Neural progenitor cell (in vitro differentiated cells): ENCODE data around the gene HSP90AA1. TPM values are rescaled to one million over a fixed set of nuclear protein-coding genes. Genes with fewer than 3 reads are reported as not detected.

Experiments used
- DNase-seq: peaks from one replicate; pipeline ENCODE4 v3.0.0-alpha.2; 2016; ENCODE audit warnings: low spot score
- H2AFZ ChIP-seq: fragments of 200-600 bp; sonication (generic); replicated peaks from 2 replicates; pipeline ENCODE4 v1.6.1; 2016; ENCODE audit warnings: antibody characterized with exemption
- H3F3A ChIP-seq: fragments of 200-600 bp; sonication (generic); 2 replicates; pipeline ENCODE4 v1.6.1; 2016; ENCODE audit warnings: antibody characterized with exemption, low read depth
- H3K27ac ChIP-seq: fragments of 200-600 bp; sonication (generic); 2 replicates; pipeline ENCODE4 v1.5.1; 2016; ENCODE audit warnings: mild to moderate bottlenecking
- H3K27me3 ChIP-seq: fragments of 200-600 bp; sonication (generic); 2 replicates; pipeline ENCODE4 v1.6.1; 2016; ENCODE audit warnings: mild to moderate bottlenecking, moderate library complexity
- H3K36me3 ChIP-seq: fragments of 200-600 bp; sonication (generic); 2 replicates; pipeline ENCODE4 v1.5.1; 2016
- H3K4me1 ChIP-seq: fragments of 200-600 bp; sonication (generic); 2 replicates; pipeline ENCODE4 v1.6.1; 2016; ENCODE audit warnings: mixed run types
- H3K4me2 ChIP-seq: fragments of 200-600 bp; sonication (generic); 2 replicates; pipeline ENCODE4 v1.6.1; 2016
- H3K4me3 ChIP-seq: fragments of 200-600 bp; sonication (generic); 2 replicates; pipeline ENCODE4 v1.5.1; 2016
- H3K79me2 ChIP-seq: fragments of 200-600 bp; sonication (generic); 2 replicates; pipeline ENCODE4 v1.6.1; 2016; ENCODE audit warnings: low read depth
- H3K9ac ChIP-seq: fragments of 200-600 bp; sonication (generic); 2 replicates; pipeline ENCODE4 v1.6.1; 2016
- H3K9me3 ChIP-seq: fragments of 200-600 bp; sonication (generic); 2 replicates; pipeline ENCODE4 v1.5.1; 2016; ENCODE audit warnings: low read depth
- H4K20me1 ChIP-seq: fragments of 200-600 bp; sonication (generic); 2 replicates; pipeline ENCODE4 v1.6.1; 2016; ENCODE audit warnings: low read depth
- H3K27ac Mint-ChIP-seq: 3 replicates; pipeline ENCODE4 v1.8.0; 2021; ENCODE audit warnings: mixed read lengths
- H3K27me3 Mint-ChIP-seq: 2 replicates; pipeline ENCODE4 v1.8.0; 2022; ENCODE audit warnings: low read depth, mild to moderate bottlenecking, inconsistent platforms, moderate library complexity, mixed read lengths; ENCODE audit not compliant: insufficient read depth
- H3K36me3 Mint-ChIP-seq: 3 replicates; pipeline ENCODE4 v1.8.0; 2021; ENCODE audit warnings: mixed read lengths
- H3K4me1 Mint-ChIP-seq: 3 replicates; pipeline ENCODE4 v1.8.0; 2021; ENCODE audit warnings: mixed read lengths
- H3K4me3 Mint-ChIP-seq: 3 replicates; pipeline ENCODE4 v1.8.0; 2021; ENCODE audit warnings: mild to moderate bottlenecking, moderate library complexity, mixed read lengths
- H3K9me3 Mint-ChIP-seq: 3 replicates; pipeline ENCODE4 v1.8.0; 2020; ENCODE audit warnings: mixed read lengths
- EZH2 ChIP-seq: fragments of 200-600 bp; sonication (generic); IDR thresholded peaks from 2 replicates; pipeline ENCODE4 v1.6.1; 2017; ENCODE audit warnings: antibody characterized with exemption, mild to moderate bottlenecking, moderate library complexity
- EZH2phosphoT487 ChIP-seq: fragments of 200-600 bp; sonication (generic); IDR thresholded peaks from 2 replicates; pipeline ENCODE4 v1.6.1; 2017; ENCODE audit warnings: antibody characterized with exemption
- total RNA-seq: library from RNA; depleted of rRNA; stranded (reverse); fragments of >200 nt; gene quantifications from 2 replicates; pipeline ENCODE4 v1.2.3, GENCODE V29; 2015; ENCODE audit warnings: low replicate concordance
- TF ChIP-seq, protein P1 (sequence below): fragments of 200-600 bp; sonication (generic); IDR thresholded peaks from 2 replicates; pipeline ENCODE4 v1.5.1; 2017; ENCODE audit warnings: antibody characterized with exemption, mild to moderate bottlenecking

HSP90AA1 gene
- total RNA-seq, 1 donor from 2014 or later, result 746 TPM

DNA sequence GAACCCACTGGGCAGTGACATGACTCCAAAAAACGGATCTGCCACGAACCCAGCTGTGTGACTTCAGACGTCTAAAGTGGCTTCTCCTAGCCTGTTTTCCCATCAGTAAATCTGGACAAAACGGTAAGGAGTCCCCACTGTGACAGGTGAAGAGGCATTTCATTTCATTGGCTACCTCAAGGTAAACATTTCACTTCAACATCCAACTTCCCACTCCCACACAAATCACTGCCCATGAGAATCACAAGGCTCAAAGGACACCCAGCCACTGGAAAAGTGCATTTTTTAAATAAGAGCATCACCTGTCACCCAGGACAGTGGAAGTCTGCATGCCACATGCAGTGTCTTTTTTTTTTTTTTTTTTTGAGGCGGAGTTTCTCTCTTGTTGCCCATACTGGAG is 27.9 kb downstream of the HSP90AA1 start:
- Mint-ChIP-seq H3K27me3 (peaks cover 14% of the 10 kb centered on the region), H3K4me1 (peaks cover 26% of the 10 kb centered on the region), H3K27ac (no peak overlapping the region), H3K4me3 (no peak overlapping the region), H3K9me3 (no peaks in the 10 kb centered on the region), H3K36me3 (peaks cover 12% of the 10 kb centered on the region)
- peaks cover 6% of the 10 kb centered on the region for H3K4me1 ChIP-seq
- no peaks in the 10 kb centered on the region for H3K9me3 ChIP-seq
- H4K20me1 ChIP-seq, result no peaks in the 10 kb centered on the region
- no peak overlapping the region for H2AFZ ChIP-seq
- H3K27me3 ChIP-seq, result no peaks in the 10 kb centered on the region
- no peak overlapping the region for H3K27ac ChIP-seq
- H3K36me3 ChIP-seq, result no peaks in the 10 kb centered on the region
- no peak overlapping the region for H3K4me2 ChIP-seq
- peaks cover 40% of the 10 kb centered on the region for H3F3A ChIP-seq
- no peak overlapping the region for H3K4me3 ChIP-seq
- H3K9ac ChIP-seq, result no peak overlapping the region
- no peak for DNase-seq
- TF ChIP-seq EZH2 (no peak), EZH2phosphoT487 (no peak)
- TF ChIP-seq, protein P1, sequence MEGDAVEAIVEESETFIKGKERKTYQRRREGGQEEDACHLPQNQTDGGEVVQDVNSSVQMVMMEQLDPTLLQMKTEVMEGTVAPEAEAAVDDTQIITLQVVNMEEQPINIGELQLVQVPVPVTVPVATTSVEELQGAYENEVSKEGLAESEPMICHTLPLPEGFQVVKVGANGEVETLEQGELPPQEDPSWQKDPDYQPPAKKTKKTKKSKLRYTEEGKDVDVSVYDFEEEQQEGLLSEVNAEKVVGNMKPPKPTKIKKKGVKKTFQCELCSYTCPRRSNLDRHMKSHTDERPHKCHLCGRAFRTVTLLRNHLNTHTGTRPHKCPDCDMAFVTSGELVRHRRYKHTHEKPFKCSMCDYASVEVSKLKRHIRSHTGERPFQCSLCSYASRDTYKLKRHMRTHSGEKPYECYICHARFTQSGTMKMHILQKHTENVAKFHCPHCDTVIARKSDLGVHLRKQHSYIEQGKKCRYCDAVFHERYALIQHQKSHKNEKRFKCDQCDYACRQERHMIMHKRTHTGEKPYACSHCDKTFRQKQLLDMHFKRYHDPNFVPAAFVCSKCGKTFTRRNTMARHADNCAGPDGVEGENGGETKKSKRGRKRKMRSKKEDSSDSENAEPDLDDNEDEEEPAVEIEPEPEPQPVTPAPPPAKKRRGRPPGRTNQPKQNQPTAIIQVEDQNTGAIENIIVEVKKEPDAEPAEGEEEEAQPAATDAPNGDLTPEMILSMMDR, result no peak
- H3K79me2 ChIP-seq, result no peaks in the 10 kb centered on the region

DNA sequence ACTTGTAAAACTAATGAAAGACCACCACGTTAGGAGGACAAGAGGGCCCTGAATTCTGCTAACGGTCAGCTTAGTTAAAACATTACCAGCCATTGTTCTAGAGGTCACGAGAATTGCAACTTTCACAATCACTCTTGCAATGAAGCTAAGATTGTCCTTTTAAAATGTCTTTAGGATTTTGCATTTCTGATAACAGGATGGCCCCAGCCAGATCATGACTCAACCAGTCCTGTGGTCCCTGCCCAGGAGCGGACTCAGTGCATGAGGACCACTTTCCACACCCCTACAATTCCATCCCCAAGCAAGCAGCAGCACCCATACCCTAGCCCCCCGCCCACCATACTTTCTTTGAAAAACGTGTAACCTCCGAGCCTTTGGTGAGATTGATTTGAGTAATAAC is 28.7 kb downstream of the HSP90AA1 start:
- H3K4me2 ChIP-seq, result no peak overlapping the region
- no peaks in the 10 kb centered on the region for H4K20me1 ChIP-seq
- peaks cover 32% of the 10 kb centered on the region for H3F3A ChIP-seq
- Mint-ChIP-seq H3K27ac (no peak overlapping the region), H3K4me1 (peaks cover 21% of the 10 kb centered on the region), H3K9me3 (no peaks in the 10 kb centered on the region), H3K4me3 (no peak overlapping the region), H3K27me3 (peaks cover 16% of the 10 kb centered on the region), H3K36me3 (peaks cover 12% of the 10 kb centered on the region)
- no peak for DNase-seq
- TF ChIP-seq, protein P1, result no peak
- TF ChIP-seq EZH2phosphoT487, result no peak
- no peak for TF ChIP-seq EZH2
- no peak overlapping the region for H3K27ac ChIP-seq
- peak overlapping the region; percentile 9 for H2AFZ ChIP-seq
- no peaks in the 10 kb centered on the region for H3K27me3 ChIP-seq
- no peaks in the 10 kb centered on the region for H3K79me2 ChIP-seq
- H3K4me1 ChIP-seq, result peaks cover 2% of the 10 kb centered on the region
- no peaks in the 10 kb centered on the region for H3K9me3 ChIP-seq
- no peaks in the 10 kb centered on the region for H3K36me3 ChIP-seq
- H3K9ac ChIP-seq, result no peak overlapping the region
- H3K4me3 ChIP-seq, result no peak overlapping the region

DNA sequence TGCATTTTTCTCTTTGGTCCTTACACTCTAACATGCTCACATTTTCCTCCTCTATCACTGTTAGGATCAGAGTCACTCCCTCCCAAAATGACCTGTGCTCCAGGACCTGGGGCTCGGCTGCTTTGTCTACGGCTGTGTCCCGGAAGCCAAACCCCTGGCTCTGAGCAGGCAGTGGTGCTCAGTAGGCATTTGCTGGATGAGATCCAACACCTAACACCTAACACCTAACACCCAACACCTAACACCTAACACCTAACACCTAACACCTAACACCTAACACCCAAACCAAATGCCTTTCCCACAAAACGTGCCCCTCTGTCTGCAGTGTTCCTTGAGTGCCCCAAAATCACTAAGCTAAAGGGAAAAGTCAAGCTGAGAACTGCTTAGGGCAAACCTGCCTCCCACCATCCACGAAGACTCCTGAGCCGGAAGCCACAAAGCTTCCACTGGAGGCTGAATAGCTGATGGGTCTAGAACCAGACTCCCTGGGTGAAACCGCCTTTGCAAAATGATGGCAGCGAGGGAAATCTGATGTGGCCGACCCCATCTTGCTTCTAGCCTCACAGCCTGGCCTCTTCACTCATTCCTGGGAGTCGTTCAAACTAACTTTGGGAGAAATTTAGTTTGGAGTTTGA is 29.2 kb downstream of the HSP90AA1 start:
- no peak overlapping the region for H3K4me3 Mint-ChIP-seq

More for the DNA sequence above, 29.2 kb downstream of the HSP90AA1 start:
- Histone ChIP-seq H3K4me3 (no peak overlapping the region), H3K36me3 (no peaks in the 10 kb centered on the region), H4K20me1 (no peaks in the 10 kb centered on the region), H3K9me3 (no peaks in the 10 kb centered on the region), H3K4me2 (no peak overlapping the region), H3K27me3 (no peaks in the 10 kb centered on the region), H3F3A (peaks cover 26% of the 10 kb centered on the region), H3K4me1 (no peaks in the 10 kb centered on the region), H3K79me2 (no peaks in the 10 kb centered on the region), H2AFZ (peak overlapping the region; percentile 9), H3K9ac (no peak overlapping the region), H3K27ac (no peak overlapping the region)
- no peak for DNase-seq
- Mint-ChIP-seq H3K27me3 (peaks cover 16% of the 10 kb centered on the region), H3K9me3 (no peaks in the 10 kb centered on the region), H3K36me3 (peaks cover 15% of the 10 kb centered on the region), H3K27ac (peak overlapping the region; percentile 86), H3K4me1 (peaks cover 21% of the 10 kb centered on the region)
- TF ChIP-seq EZH2, result no peak
- TF ChIP-seq EZH2phosphoT487, result no peak
- TF ChIP-seq, protein P1, result no peak
